Fibroblast of the aortic adventitia (primary cell): ENCODE measurements around the gene TRIM63. TPM values are rescaled to one million over a fixed set of nuclear protein-coding genes. Genes with fewer than 3 reads are reported as not detected.

Experiments used
- DNase-seq: peaks from one replicate; pipeline ENCODE4 v3.0.0-alpha.2; 2010; ENCODE audit warnings: low read depth
- H3K4me3 ChIP-seq: 2 replicates; pipeline ENCODE4 v1.5.1; 2011; ENCODE audit warnings: low read depth, mild to moderate bottlenecking, control low read depth, low read length, moderate library complexity
- total RNA-seq: library from RNA; depleted of rRNA; stranded (reverse); fragments of >200 nt; gene quantifications from 2 replicates; pipeline ENCODE4 v1.2.3, GENCODE V29; 2012; ENCODE audit warnings: low replicate concordance
- TF ChIP-seq, protein P1 (sequence below): IDR thresholded peaks from 2 replicates; pipeline ENCODE4 v1.5.1; 2011; ENCODE audit warnings: mild to moderate bottlenecking, low read length, control low read depth, inconsistent platforms; ENCODE audit not compliant: insufficient read depth

Gene TRIM63
- total RNA-seq, 1 donor = 0.09 TPM

GRCh38 chr1:26035959-26036755 lies 31.3 kb downstream of the TRIM63 start:
- peak overlapping the region; percentile 86 for H3K4me3 ChIP-seq
- peak; percentile 62 for DNase-seq
- TF ChIP-seq, protein P1, sequence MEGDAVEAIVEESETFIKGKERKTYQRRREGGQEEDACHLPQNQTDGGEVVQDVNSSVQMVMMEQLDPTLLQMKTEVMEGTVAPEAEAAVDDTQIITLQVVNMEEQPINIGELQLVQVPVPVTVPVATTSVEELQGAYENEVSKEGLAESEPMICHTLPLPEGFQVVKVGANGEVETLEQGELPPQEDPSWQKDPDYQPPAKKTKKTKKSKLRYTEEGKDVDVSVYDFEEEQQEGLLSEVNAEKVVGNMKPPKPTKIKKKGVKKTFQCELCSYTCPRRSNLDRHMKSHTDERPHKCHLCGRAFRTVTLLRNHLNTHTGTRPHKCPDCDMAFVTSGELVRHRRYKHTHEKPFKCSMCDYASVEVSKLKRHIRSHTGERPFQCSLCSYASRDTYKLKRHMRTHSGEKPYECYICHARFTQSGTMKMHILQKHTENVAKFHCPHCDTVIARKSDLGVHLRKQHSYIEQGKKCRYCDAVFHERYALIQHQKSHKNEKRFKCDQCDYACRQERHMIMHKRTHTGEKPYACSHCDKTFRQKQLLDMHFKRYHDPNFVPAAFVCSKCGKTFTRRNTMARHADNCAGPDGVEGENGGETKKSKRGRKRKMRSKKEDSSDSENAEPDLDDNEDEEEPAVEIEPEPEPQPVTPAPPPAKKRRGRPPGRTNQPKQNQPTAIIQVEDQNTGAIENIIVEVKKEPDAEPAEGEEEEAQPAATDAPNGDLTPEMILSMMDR = peak; percentile 97

DNA sequence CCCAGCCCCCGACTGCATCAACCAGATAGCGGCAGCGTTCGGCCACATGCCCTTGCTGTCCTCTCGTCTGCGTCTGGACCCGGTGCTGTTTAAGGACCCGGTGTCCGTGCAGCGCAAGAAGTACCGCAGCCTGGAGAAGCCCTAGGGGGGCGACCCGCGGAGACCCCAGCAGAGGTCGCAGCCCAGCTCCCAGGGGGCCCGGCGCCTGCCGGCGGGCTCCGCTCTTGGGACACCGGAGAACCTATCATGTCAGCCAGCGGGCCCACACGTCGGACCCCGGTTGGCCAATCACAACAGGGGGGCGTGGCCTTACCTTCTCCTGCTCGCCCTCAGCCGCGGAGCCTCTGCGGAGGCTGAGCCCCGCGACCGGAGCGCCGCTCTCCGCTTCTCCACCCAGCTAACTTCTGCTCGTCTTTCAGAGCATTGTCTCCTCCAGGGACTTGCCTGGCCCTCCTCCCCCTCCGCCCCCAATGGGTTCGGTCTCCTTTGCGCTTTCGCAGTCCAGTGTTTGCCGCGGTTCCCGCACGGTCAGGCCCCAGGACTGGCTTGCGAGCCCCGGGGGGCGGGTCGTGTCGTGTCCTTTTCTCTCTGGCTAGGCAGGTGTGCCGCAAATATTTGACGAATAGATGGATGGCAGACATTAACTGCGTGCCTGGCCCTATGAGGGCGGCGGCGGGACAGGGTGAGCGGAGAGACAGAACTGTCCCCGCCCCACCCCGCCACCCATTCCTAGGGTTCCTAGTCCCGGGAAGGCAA lies 32.0 kb downstream of the TRIM63 start:
- H3K4me3 ChIP-seq = peak overlapping the region; percentile 86
- peak; percentile 85 for DNase-seq
- TF ChIP-seq, protein P1 = no peak

- no peak for DNase-seq
- TF ChIP-seq, protein P1 = no peak
- H3K4me3 ChIP-seq = peak overlapping the region; percentile 86
Observed at GRCh38 chr1:26034504-26035202, 32.8 kb downstream of the TRIM63 start.

GRCh38 chr1:26032656-26033357 lies 34.6 kb downstream of the TRIM63 start:
- H3K4me3 ChIP-seq = no peak overlapping the region
- TF ChIP-seq, protein P1 = no peak
- DNase-seq = no peak

DNA sequence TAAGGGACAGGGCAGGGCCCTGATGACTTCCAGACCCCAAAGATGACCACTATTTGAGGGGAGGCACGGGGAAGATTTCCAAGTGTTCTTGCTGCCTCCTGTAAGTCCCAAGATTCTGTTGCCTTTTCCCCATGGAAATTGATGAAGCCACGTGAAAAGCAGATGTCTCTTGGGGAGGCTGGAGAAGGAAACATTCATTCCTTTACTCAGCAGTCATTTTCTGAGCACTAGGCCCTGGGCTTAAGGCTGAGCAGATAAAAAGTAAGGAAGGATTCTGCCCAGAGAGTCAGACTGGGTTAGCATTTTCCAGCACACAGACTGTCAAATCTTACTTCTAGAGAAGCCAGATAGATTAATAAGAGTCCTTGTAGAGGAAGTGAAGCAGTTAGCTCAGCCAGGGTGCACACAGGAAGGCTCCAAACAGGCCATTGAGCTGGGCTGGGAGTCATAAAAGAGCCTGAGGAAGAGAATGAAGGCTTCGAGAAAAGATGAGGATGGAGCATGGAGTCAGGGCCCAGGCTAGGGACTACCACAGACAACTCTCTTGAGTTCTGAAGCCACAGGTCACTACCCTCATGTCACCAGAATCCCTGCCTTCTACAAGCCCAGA lies 35.7 kb downstream of the TRIM63 start:
- H3K4me3 ChIP-seq = no peak overlapping the region
- TF ChIP-seq, protein P1 = no peak
- DNase-seq = peak; percentile 69

GRCh38 chr1:26031196-26031595 lies 36.2 kb downstream of the TRIM63 start:
- DNase-seq = no peak
- no peak overlapping the region for H3K4me3 ChIP-seq
- TF ChIP-seq, protein P1 = no peak
